ENCODE data around the gene NAA16. TPM values are rescaled to one million over a fixed set of nuclear protein-coding genes. Genes with fewer than 3 reads are reported as not detected.
"Not testable (repeated sequence)": the region's sequence is repeated elsewhere in the genome, so short reads cannot be mapped to it uniquely, and the experiment has no call there.

NAA16 gene
- polyA plus RNA-seq, 4 donors, result 5.1 to 20.8 (median 6.4) TPM

DNA sequence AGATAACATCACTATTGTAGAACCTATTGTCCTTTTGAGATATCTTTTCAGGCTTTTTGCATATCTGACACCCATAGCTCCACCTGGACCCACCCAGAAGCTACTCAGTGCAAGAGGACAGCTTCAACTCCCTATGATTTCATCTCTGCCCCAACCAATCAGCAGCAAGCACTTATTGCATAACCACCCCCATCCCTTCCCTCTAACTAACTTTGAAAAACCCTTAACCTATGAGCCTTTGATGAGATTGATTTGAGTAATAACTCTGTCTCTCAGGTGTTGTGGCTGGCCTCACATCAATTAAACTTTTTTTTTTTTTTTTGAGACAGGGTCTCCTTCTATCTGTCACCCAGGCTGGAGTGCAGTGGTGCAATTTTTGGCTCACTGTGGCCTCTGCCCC lies 34.2 kb upstream of the NAA16 start:
- Histone ChIP-seq H3K4me1 (ENCODE audit: control insufficient read depth in 3 of 3, insufficient read depth in 2 of 3, low read depth in 1 of 3, low read length in 2 of 3) (no peaks in the 10 kb centered on the region), H3K27ac (ENCODE audit: low read depth in 1 of 3, low read length in 2 of 3) (no peak overlapping the region), H3K9me3 (ENCODE audit: control insufficient read depth in 2 of 2, insufficient read depth in 1 of 2, low read depth in 1 of 2, low read length in 1 of 2) (no peaks in the 10 kb centered on the region), H3K27me3 (ENCODE audit: control insufficient read depth in 3 of 3, insufficient read depth in 3 of 3, low read length in 3 of 3) (no peaks in the 10 kb centered on the region), H3K4me3 (ENCODE audit: low read depth in 1 of 3, low read length in 3 of 3) (no peak overlapping the region), H3K36me3 (ENCODE audit: control insufficient read depth in 3 of 3, insufficient read depth in 2 of 3, low read depth in 1 of 3, low read length in 3 of 3) (no peaks in the 10 kb centered on the region)
- peak; percentile 27 to 44 for DNase-seq
- no peak for FAIRE-seq

DNA sequence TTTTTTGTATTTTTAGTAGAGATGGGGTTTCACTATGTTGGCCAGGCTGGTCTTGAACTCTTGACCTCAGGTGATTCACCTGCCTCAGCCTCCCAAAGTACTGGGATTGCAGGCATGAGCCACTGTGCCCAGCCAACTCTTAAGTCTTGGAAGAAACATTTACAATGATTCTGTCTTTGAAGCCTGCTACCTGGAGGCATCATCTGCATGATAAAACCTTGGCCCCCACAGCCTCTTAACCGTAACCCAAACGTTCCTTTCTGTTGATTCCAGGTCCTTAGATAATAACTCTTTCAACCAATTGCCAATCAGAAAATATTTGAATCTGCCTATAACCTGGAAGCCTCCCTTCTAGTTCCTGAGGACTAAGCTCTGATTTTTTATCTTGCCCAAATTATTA lies 31.9 kb upstream of the NAA16 start:
- H3K9me3 ChIP-seq (ENCODE audit: control insufficient read depth in 2 of 2, insufficient read depth in 1 of 2, low read depth in 1 of 2, low read length in 1 of 2); H3K27me3 ChIP-seq (ENCODE audit: control insufficient read depth in 3 of 3, insufficient read depth in 3 of 3, low read length in 3 of 3): not testable (repeated sequence)
- WGBS, 3 donors, result 60 to 73% (median 70%) methylated on average over 2 of the region's 2 CpGs

DNA sequence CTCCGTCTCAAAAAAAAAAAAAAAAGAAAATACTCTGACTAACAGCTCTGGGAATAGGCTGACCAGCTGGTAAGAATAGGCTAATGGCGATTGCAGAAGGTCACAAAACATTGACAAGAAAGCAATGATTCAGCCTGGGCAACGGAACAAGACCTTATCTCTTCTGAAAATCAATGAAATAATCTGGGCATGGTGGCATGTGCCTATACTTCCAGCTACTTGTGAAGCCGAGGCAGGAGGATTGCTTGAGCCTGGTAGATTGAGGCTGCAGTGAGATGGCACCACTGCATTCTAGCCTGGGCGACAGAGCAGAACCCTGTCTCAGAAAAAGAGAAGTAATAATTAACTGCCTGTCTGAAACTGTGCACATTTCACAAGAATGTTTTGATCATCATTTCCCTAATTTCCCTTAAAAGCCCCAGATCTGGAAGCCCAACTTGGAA lies 28.9 kb upstream of the NAA16 start:
- WGBS, 3 donors, result 64 to 89% (median 84%) methylated on average over 5 of the region's 5 CpGs
- Histone ChIP-seq H3K9me3 (ENCODE audit: control insufficient read depth in 2 of 2, insufficient read depth in 1 of 2, low read depth in 1 of 2, low read length in 1 of 2) (no peaks in the 10 kb centered on the region), H3K27ac (ENCODE audit: low read depth in 1 of 3, low read length in 2 of 3) (no peak overlapping the region), H3K27me3 (ENCODE audit: control insufficient read depth in 3 of 3, insufficient read depth in 3 of 3, low read length in 3 of 3) (no peaks in the 10 kb centered on the region), H3K4me3 (ENCODE audit: low read depth in 1 of 3, low read length in 3 of 3) (no peak overlapping the region), H3K4me1 (ENCODE audit: control insufficient read depth in 3 of 3, insufficient read depth in 2 of 3, low read depth in 1 of 3, low read length in 2 of 3) (no peaks in the 10 kb centered on the region), H3K36me3 (ENCODE audit: control insufficient read depth in 3 of 3, insufficient read depth in 2 of 3, low read depth in 1 of 3, low read length in 3 of 3) (no peaks in the 10 kb centered on the region)
- FAIRE-seq (no peak), DNase-seq (no peak)

More for the DNA sequence above, 31.9 kb upstream of the NAA16 start:
- FAIRE-seq; H3K4me3 ChIP-seq (ENCODE audit: low read depth in 1 of 3, low read length in 3 of 3); DNase-seq; H3K4me1 ChIP-seq (ENCODE audit: control insufficient read depth in 3 of 3, insufficient read depth in 2 of 3, low read depth in 1 of 3, low read length in 2 of 3); H3K27ac ChIP-seq (ENCODE audit: low read depth in 1 of 3, low read length in 2 of 3); H3K36me3 ChIP-seq (ENCODE audit: control insufficient read depth in 3 of 3, insufficient read depth in 2 of 3, low read depth in 1 of 3, low read length in 3 of 3): not testable (repeated sequence)

DNA sequence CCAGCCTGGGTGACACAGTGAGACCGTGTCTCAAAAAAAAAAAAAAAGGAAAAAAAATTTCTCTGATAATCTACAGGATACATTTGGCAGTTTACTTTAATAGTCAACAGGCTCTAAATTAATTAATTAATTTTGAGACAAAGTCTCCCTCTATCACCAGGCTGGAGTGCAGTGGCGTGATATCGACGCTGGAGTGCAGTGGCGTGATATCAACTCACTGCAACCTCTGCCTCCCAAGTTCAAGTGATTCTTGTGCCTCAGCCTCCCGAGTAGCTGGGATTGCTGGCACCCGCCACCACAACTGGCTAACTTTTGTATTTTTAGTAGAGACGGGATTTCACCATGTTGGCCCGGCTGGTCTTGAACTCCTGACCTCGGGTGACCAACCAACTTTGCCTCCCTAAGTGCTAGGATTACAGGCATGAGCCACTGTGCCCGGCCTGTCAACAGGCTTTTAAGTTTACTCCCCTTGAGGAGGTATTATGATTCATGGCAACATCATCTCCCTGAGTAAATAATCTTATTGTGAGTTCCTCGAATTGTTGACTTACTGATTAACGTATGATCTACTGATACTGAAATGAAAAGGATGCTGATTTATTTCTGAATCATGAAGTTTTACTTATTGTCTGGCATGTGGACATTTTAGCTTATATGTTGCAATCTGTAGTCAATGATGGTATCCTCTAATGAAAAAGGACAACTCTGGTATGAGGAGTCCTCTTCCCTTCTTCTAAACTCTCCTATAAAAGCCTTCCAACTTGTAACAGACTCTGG lies 26.4 kb upstream of the NAA16 start:
- FAIRE-seq (no peak), DNase-seq (no peak)
- Histone ChIP-seq H3K27me3 (ENCODE audit: control insufficient read depth in 3 of 3, insufficient read depth in 3 of 3, low read length in 3 of 3) (no peaks in the 10 kb centered on the region), H3K36me3 (ENCODE audit: control insufficient read depth in 3 of 3, insufficient read depth in 2 of 3, low read depth in 1 of 3, low read length in 3 of 3) (no peaks in the 10 kb centered on the region), H3K4me3 (ENCODE audit: low read depth in 1 of 3, low read length in 3 of 3) (no peak overlapping the region), H3K27ac (ENCODE audit: low read depth in 1 of 3, low read length in 2 of 3) (no peak overlapping the region), H3K4me1 (ENCODE audit: control insufficient read depth in 3 of 3, insufficient read depth in 2 of 3, low read depth in 1 of 3, low read length in 2 of 3) (no peaks in the 10 kb centered on the region), H3K9me3 (ENCODE audit: control insufficient read depth in 2 of 2, insufficient read depth in 1 of 2, low read depth in 1 of 2, low read length in 1 of 2) (peaks cover 0 to 5% of the 10 kb centered on the region in 2 donors)
- 87 to 90% (median 89%) methylated on average over 13 of the region's 13 CpGs for WGBS, 3 donors

GRCh38 chr13:41286370-41286769 lies 24.7 kb upstream of the NAA16 start:
- Histone ChIP-seq H3K4me1 (ENCODE audit: control insufficient read depth in 3 of 3, insufficient read depth in 2 of 3, low read depth in 1 of 3, low read length in 2 of 3) (no peaks in the 10 kb centered on the region), H3K4me3 (ENCODE audit: low read depth in 1 of 3, low read length in 3 of 3) (no peak overlapping the region), H3K36me3 (ENCODE audit: control insufficient read depth in 3 of 3, insufficient read depth in 2 of 3, low read depth in 1 of 3, low read length in 3 of 3) (no peaks in the 10 kb centered on the region), H3K27me3 (ENCODE audit: control insufficient read depth in 3 of 3, insufficient read depth in 3 of 3, low read length in 3 of 3) (no peaks in the 10 kb centered on the region), H3K27ac (ENCODE audit: low read depth in 1 of 3, low read length in 2 of 3) (no peak overlapping the region), H3K9me3 (ENCODE audit: control insufficient read depth in 2 of 2, insufficient read depth in 1 of 2, low read depth in 1 of 2, low read length in 1 of 2) (peaks cover 0 to 10% of the 10 kb centered on the region in 2 donors)
- no peak for DNase-seq
- 81 to 85% (median 85%) methylated on average over 5 of the region's 5 CpGs for WGBS, 3 donors
- no peak for FAIRE-seq

- DNase-seq (no peak), FAIRE-seq (no peak)
- Histone ChIP-seq H3K9me3 (ENCODE audit: control insufficient read depth in 2 of 2, insufficient read depth in 1 of 2, low read depth in 1 of 2, low read length in 1 of 2) (peaks cover 2 to 15% of the 10 kb centered on the region in 2 donors), H3K4me1 (ENCODE audit: control insufficient read depth in 3 of 3, insufficient read depth in 2 of 3, low read depth in 1 of 3, low read length in 2 of 3) (no peaks in the 10 kb centered on the region), H3K36me3 (ENCODE audit: control insufficient read depth in 3 of 3, insufficient read depth in 2 of 3, low read depth in 1 of 3, low read length in 3 of 3) (no peaks in the 10 kb centered on the region), H3K27ac (ENCODE audit: low read depth in 1 of 3, low read length in 2 of 3) (no peak overlapping the region), H3K27me3 (ENCODE audit: control insufficient read depth in 3 of 3, insufficient read depth in 3 of 3, low read length in 3 of 3) (no peaks in the 10 kb centered on the region), H3K4me3 (ENCODE audit: low read depth in 1 of 3, low read length in 3 of 3) (no peak overlapping the region)
- WGBS, 3 donors, result 88 to 93% (median 89%) methylated on average over 10 of the region's 10 CpGs
Observed at GRCh38 chr13:41289463-41289881, 21.6 kb upstream of the NAA16 start.

DNA sequence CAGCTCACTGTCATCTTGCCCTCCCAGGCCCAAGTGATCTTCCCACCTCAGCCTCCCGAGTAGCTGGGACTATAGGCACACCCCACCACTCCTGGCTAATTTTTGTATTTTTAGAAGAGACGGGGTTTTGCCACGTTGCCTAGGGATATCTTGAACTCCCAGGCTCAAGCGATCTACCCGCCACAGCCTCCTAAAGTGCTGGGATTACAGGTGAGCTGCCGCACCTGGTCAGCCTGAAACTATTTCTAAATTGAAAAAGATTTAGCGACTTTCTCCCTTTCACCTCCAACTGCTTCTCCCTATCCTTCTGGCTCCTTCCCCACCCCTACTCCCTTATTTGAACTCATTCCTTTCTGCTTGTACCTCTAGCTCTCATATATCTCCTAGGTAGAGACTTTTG lies 19.8 kb upstream of the NAA16 start:
- DNase-seq (no peak), FAIRE-seq (no peak)
- no peak overlapping the region for H3K27ac ChIP-seq (ENCODE audit: low read depth in 1 of 3, low read length in 2 of 3)
- H3K36me3 ChIP-seq (ENCODE audit: control insufficient read depth in 3 of 3, insufficient read depth in 2 of 3, low read depth in 1 of 3, low read length in 3 of 3), result no peaks in the 10 kb centered on the region
- H3K4me3 ChIP-seq (ENCODE audit: low read depth in 1 of 3, low read length in 3 of 3), result no peak overlapping the region
- WGBS, 3 donors, result 87 to 94% (median 93%) methylated on average over 7 of the region's 7 CpGs
- H3K9me3 ChIP-seq (ENCODE audit: control insufficient read depth in 2 of 2, insufficient read depth in 1 of 2, low read depth in 1 of 2, low read length in 1 of 2), result peaks cover 2 to 15% of the 10 kb centered on the region in 2 donors
- H3K4me1 ChIP-seq (ENCODE audit: control insufficient read depth in 3 of 3, insufficient read depth in 2 of 3, low read depth in 1 of 3, low read length in 2 of 3), result no peaks in the 10 kb centered on the region
- H3K27me3 ChIP-seq (ENCODE audit: control insufficient read depth in 3 of 3, insufficient read depth in 3 of 3, low read length in 3 of 3), result no peaks in the 10 kb centered on the region

DNA sequence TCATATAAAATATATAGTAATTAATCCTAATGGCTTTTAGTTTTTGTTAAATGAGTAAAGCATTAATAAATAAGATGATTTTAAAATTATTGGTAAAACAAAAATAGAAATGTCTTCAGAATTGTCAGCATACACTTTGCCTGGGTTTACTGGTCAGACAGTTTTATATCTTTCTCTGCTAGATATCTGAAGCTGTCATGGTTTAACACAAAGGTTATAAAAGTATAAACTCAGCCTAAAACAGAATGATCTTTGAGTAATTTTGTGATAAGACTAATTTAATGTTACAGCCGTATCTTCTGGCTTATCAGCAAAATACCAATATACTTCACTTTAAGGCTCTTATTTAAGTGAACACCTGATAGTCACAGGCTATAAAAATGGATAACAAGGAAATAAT lies 17.8 kb upstream of the NAA16 start:
- no peak overlapping the region for H3K27ac ChIP-seq (ENCODE audit: low read depth in 1 of 3, low read length in 2 of 3)
- H3K36me3 ChIP-seq (ENCODE audit: control insufficient read depth in 3 of 3, insufficient read depth in 2 of 3, low read depth in 1 of 3, low read length in 3 of 3), result no peaks in the 10 kb centered on the region
- no peak for FAIRE-seq
- H3K9me3 ChIP-seq (ENCODE audit: control insufficient read depth in 2 of 2, insufficient read depth in 1 of 2, low read depth in 1 of 2, low read length in 1 of 2), result peaks cover 2 to 15% of the 10 kb centered on the region in 2 donors
- H3K4me1 ChIP-seq (ENCODE audit: control insufficient read depth in 3 of 3, insufficient read depth in 2 of 3, low read depth in 1 of 3, low read length in 2 of 3), result no peaks in the 10 kb centered on the region
- no peaks in the 10 kb centered on the region for H3K27me3 ChIP-seq (ENCODE audit: control insufficient read depth in 3 of 3, insufficient read depth in 3 of 3, low read length in 3 of 3)
- DNase-seq, result no peak
- 25 to 65% (median 54%) methylated on average over 1 of the region's 1 CpG for WGBS, 3 donors
- H3K4me3 ChIP-seq (ENCODE audit: low read depth in 1 of 3, low read length in 3 of 3), result no peak overlapping the region

DNA sequence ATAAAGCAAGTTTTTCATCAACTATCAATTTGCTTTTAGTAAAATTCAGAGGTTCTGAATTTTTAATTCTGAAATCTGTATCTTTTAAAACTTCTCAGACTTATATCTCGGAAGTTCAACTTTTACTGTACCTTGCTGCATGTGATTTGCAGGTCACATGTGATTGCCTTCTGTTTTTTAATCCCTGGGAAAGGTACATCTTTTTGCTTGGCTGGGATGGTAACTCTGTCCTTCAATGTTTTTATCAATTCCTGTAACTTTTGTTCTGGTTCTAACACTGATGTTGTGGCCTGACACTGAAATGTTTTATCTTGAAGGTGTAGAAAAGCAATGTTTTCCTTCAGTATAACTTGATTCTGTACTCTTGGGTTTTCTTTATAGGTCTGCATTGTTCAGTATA lies 16.2 kb upstream of the NAA16 start:
- no peak overlapping the region for H3K4me3 ChIP-seq (ENCODE audit: low read depth in 1 of 3, low read length in 3 of 3)
- FAIRE-seq, result no peak
- 89 to 100% (median 97%) methylated on average over 1 of the region's 1 CpG for WGBS, 3 donors
- H3K9me3 ChIP-seq (ENCODE audit: control insufficient read depth in 2 of 2, insufficient read depth in 1 of 2, low read depth in 1 of 2, low read length in 1 of 2), result peaks cover 2 to 8% of the 10 kb centered on the region in 2 donors
- H3K4me1 ChIP-seq (ENCODE audit: control insufficient read depth in 3 of 3, insufficient read depth in 2 of 3, low read depth in 1 of 3, low read length in 2 of 3), result no peaks in the 10 kb centered on the region
- H3K36me3 ChIP-seq (ENCODE audit: control insufficient read depth in 3 of 3, insufficient read depth in 2 of 3, low read depth in 1 of 3, low read length in 3 of 3), result no peaks in the 10 kb centered on the region
- no peak overlapping the region for H3K27ac ChIP-seq (ENCODE audit: low read depth in 1 of 3, low read length in 2 of 3)
- H3K27me3 ChIP-seq (ENCODE audit: control insufficient read depth in 3 of 3, insufficient read depth in 3 of 3, low read length in 3 of 3), result no peaks in the 10 kb centered on the region
- DNase-seq, result no peak

Measured in small intestine (tissue), 7 donors.